GM06990 (cell line): Measurements from ENCODE around the gene MPIG6B.

ENCODE experiments used
- DNase-seq: peaks from one replicate; pipeline ENCODE4 v3.0.0-alpha.2; 2011; ENCODE audit not compliant: insufficient read length; ENCODE audit errors: extremely low read depth
- H3K27me3 ChIP-seq: replicated peaks from 2 replicates; pipeline ENCODE4 v1.6.0; 2011; ENCODE audit warnings: low read length; ENCODE audit not compliant: control insufficient read depth, insufficient read depth
- H3K36me3 ChIP-seq: 2 replicates; pipeline ENCODE4 v1.5.1; 2011; ENCODE audit warnings: low read length; ENCODE audit not compliant: control insufficient read depth, insufficient read depth
- H3K4me3 ChIP-seq: replicated peaks from 2 replicates; pipeline ENCODE4 v1.5.1; 2011; ENCODE audit warnings: low read depth, mild to moderate bottlenecking, control low read depth, low read length
- TF ChIP-seq, protein P1 (sequence below): IDR thresholded peaks from 2 replicates; pipeline ENCODE4 v1.5.1; 2011; ENCODE audit warnings: low read length, control low read depth, mild to moderate bottlenecking, inconsistent platforms; ENCODE audit not compliant: insufficient read depth, poor library complexity, severe bottlenecking

The MPIG6B gene

DNA sequence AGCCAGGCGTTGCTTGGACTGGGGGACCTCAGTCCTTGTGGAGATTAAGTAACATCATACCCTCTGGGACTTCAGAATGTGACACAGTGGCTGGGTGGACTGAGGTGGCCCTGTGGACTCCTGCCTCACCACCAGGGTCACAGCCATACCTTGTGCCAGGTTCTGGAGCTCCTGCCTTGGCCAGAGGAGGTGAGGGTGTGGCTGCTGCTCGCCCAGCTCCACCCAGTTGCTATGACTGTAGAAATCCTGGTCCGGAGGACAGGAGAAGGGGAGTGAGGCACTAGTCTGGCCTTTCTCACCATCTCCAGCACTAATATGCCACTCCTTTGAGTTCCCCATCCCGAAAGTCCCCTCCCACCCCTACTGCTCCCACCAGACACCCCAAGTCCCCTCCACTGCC is 52.0 kb downstream of the MPIG6B start:
- TF ChIP-seq, protein P1, sequence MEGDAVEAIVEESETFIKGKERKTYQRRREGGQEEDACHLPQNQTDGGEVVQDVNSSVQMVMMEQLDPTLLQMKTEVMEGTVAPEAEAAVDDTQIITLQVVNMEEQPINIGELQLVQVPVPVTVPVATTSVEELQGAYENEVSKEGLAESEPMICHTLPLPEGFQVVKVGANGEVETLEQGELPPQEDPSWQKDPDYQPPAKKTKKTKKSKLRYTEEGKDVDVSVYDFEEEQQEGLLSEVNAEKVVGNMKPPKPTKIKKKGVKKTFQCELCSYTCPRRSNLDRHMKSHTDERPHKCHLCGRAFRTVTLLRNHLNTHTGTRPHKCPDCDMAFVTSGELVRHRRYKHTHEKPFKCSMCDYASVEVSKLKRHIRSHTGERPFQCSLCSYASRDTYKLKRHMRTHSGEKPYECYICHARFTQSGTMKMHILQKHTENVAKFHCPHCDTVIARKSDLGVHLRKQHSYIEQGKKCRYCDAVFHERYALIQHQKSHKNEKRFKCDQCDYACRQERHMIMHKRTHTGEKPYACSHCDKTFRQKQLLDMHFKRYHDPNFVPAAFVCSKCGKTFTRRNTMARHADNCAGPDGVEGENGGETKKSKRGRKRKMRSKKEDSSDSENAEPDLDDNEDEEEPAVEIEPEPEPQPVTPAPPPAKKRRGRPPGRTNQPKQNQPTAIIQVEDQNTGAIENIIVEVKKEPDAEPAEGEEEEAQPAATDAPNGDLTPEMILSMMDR: no peak

DNA sequence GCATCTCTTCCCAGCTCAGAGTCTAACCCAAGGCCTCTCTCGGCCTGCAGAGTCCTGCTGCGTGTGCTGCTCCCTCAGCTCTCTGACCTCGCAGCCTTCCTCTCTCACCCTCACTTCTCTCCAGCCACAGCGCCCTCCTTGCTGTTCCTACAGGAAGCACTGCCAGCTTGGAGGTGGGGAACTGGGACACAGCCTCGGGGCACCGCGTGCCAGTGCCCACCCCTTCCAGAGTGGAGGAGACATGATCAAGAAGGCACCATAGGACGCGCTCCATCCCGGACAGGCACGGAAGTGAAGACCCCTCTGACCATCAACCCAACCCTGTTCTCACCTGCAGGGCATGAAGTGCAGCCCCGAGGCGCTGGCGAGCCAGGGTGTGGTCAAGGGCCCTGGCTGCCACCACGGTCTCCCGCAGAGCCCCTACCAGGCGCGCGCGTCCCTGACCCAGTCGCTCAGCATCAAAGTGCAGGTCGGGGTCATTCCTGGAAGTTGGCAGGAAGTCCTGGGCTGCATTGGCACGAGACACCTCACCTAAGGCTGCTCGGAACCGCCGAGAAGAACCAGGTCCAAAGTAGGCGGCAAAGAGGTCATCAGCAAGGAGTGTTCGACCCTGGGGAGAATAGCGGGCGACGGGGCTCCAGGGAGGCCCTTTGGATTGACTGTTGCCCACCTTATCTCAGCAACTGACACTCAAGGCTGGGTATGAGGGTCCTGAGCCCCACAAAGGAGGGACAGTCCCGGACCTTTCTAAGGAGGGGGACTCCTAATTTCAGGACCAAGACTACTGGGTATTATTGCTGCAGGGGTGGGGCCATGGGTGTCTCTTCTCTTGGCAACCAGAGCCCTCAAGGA is 52.7 kb downstream of the MPIG6B start:
- Histone ChIP-seq H3K27me3 (no peaks in the 10 kb centered on the region), H3K4me3 (no peak overlapping the region), H3K36me3 (peaks cover 22% of the 10 kb centered on the region)
- DNase-seq: no peak
- TF ChIP-seq, protein P1: no peak

More for the DNA sequence above, 52.0 kb downstream of the MPIG6B start:
- H3K27me3 ChIP-seq: no peaks in the 10 kb centered on the region
- DNase-seq: no peak
- H3K4me3 ChIP-seq: no peak overlapping the region
- peaks cover 15% of the 10 kb centered on the region for H3K36me3 ChIP-seq
